SK-N-SH (cell line): Measurements from ENCODE around the gene FRK. TPM values are rescaled to one million over a fixed set of nuclear protein-coding genes. Genes with fewer than 3 reads are reported as not detected.

Experiments used
- CTCF ChIA-PET: fragments of 300-600, 350-600 bp; formaldehyde crosslinking; extraction: SDS; loops from one replicate; lab custom pipeline; 2021; lab: Yijun Ruan, JAX
- POLR2A ChIA-PET: fragments of 350-600 bp; sonication (Branson Sonifier 250); formaldehyde crosslinking; extraction: SDS; loops from one replicate; lab custom pipeline; 2020; ENCODE audit warnings: antibody characterized with exemption, inconsistent platforms; lab: Yijun Ruan, JAX
- DNase-seq: peaks from one replicate; pipeline ENCODE4 v3.0.0; 2012
- H2AFZ ChIP-seq: fragments of 200-600 bp; sonication (generic); 2 replicates; pipeline ENCODE4 v1.8.1; 2016; ENCODE audit warnings: antibody characterized with exemption, mild to moderate bottlenecking, low read depth
- H3F3A ChIP-seq: fragments of 200-600 bp; sonication (generic); replicated peaks from 2 replicates; pipeline ENCODE3; 2016; ENCODE audit warnings: antibody characterized with exemption, mild to moderate bottlenecking; ENCODE audit not compliant: insufficient read depth
- H3K27ac ChIP-seq, 2 experiments: fragments of 200-500 bp in 1 of 2; fragments of 200-600 bp in 1 of 2; sonication (Bioruptor generic) in 1 of 2; sonication (generic), shearing (Covaris generic) in 1 of 2; 2 replicates each; pipeline versions ENCODE4 v1.5.1 to v1.6.1; 2014 to 2016; ENCODE audit warnings: low read depth in 2 of 2, inconsistent platforms in 1 of 2, low read length in 1 of 2, mild to moderate bottlenecking in 1 of 2, mixed read lengths in 1 of 2
- H3K27me3 ChIP-seq: fragments of 200-600 bp; sonication (generic), shearing (Covaris generic); 2 replicates; pipeline ENCODE4 v1.6.1; 2016; ENCODE audit warnings: mixed run types; ENCODE audit not compliant: insufficient read depth
- H3K36me3 ChIP-seq, 2 experiments: fragments of 200-500 bp in 1 of 2; fragments of 200-600 bp in 1 of 2; sonication (Bioruptor generic) in 1 of 2; sonication (generic) in 1 of 2; replicated peaks in 1 of 2; 2 replicates each; pipeline versions ENCODE3 to v1.5.1; 2014 to 2016; ENCODE audit warnings: low read length in 1 of 2, mild to moderate bottlenecking in 1 of 2; ENCODE audit not compliant: insufficient read depth in 2 of 2, control insufficient read depth in 1 of 2
- H3K4me1 ChIP-seq, 2 experiments: fragments of 200-500 bp in 1 of 2; fragments of 200-600 bp in 1 of 2; sonication (Bioruptor generic) in 1 of 2; sonication (generic), shearing (Covaris generic) in 1 of 2; 2 replicates each; pipeline versions ENCODE4 v1.5.1 to v1.6.1; 2014 to 2016; ENCODE audit warnings: low read depth in 1 of 2, low read length in 1 of 2, mixed run types in 1 of 2; ENCODE audit not compliant: insufficient read depth in 2 of 2, control insufficient read depth in 1 of 2
- H3K4me2 ChIP-seq: fragments of 200-600 bp; sonication (generic), shearing (Covaris generic); 2 replicates; pipeline ENCODE4 v1.6.1; 2017; ENCODE audit warnings: mixed run types
- H3K4me3 ChIP-seq, 2 experiments: fragments of 200-500 bp in 1 of 2; fragments of 200-600 bp in 1 of 2; sonication (Bioruptor generic) in 1 of 2; sonication (generic), shearing (Covaris generic) in 1 of 2; 2 replicates each; pipeline versions ENCODE4 v1.5.1 to v1.8.1; 2014 to 2016; ENCODE audit warnings: low read depth in 2 of 2, inconsistent platforms in 1 of 2, low read length in 1 of 2, mild to moderate bottlenecking in 1 of 2, mixed read lengths in 1 of 2, moderate library complexity in 1 of 2
- H3K79me2 ChIP-seq: fragments of 200-600 bp; sonication (generic); 2 replicates; pipeline ENCODE4 v1.8.1; 2017; ENCODE audit warnings: mild to moderate bottlenecking; ENCODE audit not compliant: insufficient read depth
- H3K9ac ChIP-seq: fragments of 200-600 bp; sonication (generic); 2 replicates; pipeline ENCODE4 v1.6.1; 2017; ENCODE audit warnings: mixed run types
- H3K9me2 ChIP-seq: fragments of 200-600 bp; sonication (generic); 2 replicates; pipeline ENCODE4 v1.6.1; 2017; ENCODE audit warnings: mixed run types
- H3K9me3 ChIP-seq: fragments of 200-600 bp; sonication (generic); 2 replicates; pipeline ENCODE4 v1.6.1; 2017; ENCODE audit warnings: mixed run types, mild to moderate bottlenecking, moderate library complexity
- H4K20me1 ChIP-seq: fragments of 200-600 bp; sonication (generic); 2 replicates; pipeline ENCODE4 v1.6.1; 2017; ENCODE audit warnings: mild to moderate bottlenecking, mixed run types; ENCODE audit not compliant: insufficient read depth
- EZH2phosphoT487 ChIP-seq: fragments of 200-600 bp; sonication (generic); IDR thresholded peaks from 2 replicates; pipeline ENCODE4 v1.6.1; 2017; ENCODE audit warnings: low read depth, mixed run types, mild to moderate bottlenecking, antibody characterized with exemption, moderate library complexity, borderline replicate concordance
- FOXM1 ChIP-seq: IDR thresholded peaks from 2 replicates; pipeline ENCODE4 v1.4.0; 2012; ENCODE audit warnings: low read depth, mild to moderate bottlenecking
- GABPA ChIP-seq: IDR thresholded peaks from 2 replicates; pipeline ENCODE4 v1.4.0; 2012; ENCODE audit warnings: low read depth, mild to moderate bottlenecking
- RAD21 ChIP-seq: IDR thresholded peaks from 2 replicates; pipeline ENCODE4 v1.6.1; 2012; ENCODE audit warnings: mild to moderate bottlenecking, low read length
- RCOR1 ChIP-seq: fragments of 150-350 bp; IDR thresholded peaks from 2 replicates; pipeline ENCODE4 v1.6.1; 2017; ENCODE audit warnings: antibody characterized with exemption, low read length
- RFX5 ChIP-seq: IDR thresholded peaks from 2 replicates; pipeline ENCODE4 v1.6.1; 2012; ENCODE audit warnings: mild to moderate bottlenecking, improper control_type of control experiment, low read length
- RXRA ChIP-seq: IDR thresholded peaks from 2 replicates; pipeline ENCODE4 v1.4.0; 2012; ENCODE audit warnings: low read depth, mild to moderate bottlenecking, borderline replicate concordance
- SMC3 ChIP-seq: IDR thresholded peaks from 2 replicates; pipeline ENCODE4 v1.6.1; 2012; ENCODE audit warnings: low read depth, low read length, improper control_type of control experiment
- TCF12 ChIP-seq: IDR thresholded peaks from 2 replicates; pipeline ENCODE4 v1.4.0; 2012
- YY1 ChIP-seq: IDR thresholded peaks from 2 replicates; pipeline ENCODE4 v1.4.0; 2012; ENCODE audit warnings: low read depth, mild to moderate bottlenecking
- WGBS: methylation state at CpG from one replicate; pipeline ENCODE4 v1.1.6; 2017; ENCODE audit warnings: low lambda C conversion rate; 5-methylcytosine and 5-hydroxymethylcytosine counted together
- polyA plus RNA-seq, 3 experiments: library from polyadenylated mRNA; depleted of rRNA; stranded (reverse); fragments of >200 nt; gene quantifications; 2 replicates each; pipeline ENCODE4 v1.2.3, GENCODE V29; 2012
- TF ChIP-seq, protein P1 (sequence below): IDR thresholded peaks from 2 replicates; pipeline ENCODE4 v1.6.1; 2012; ENCODE audit warnings: mild to moderate bottlenecking, low read depth, low read length, moderate library complexity
- TF ChIP-seq, protein P2 (sequence below): IDR thresholded peaks from 2 replicates; pipeline ENCODE4 v1.4.0; 2012; ENCODE audit warnings: low read depth
- TF ChIP-seq, protein P3 (sequence below): IDR thresholded peaks from 2 replicates; pipeline ENCODE4 v1.4.0; 2012; ENCODE audit warnings: low read depth, borderline replicate concordance
- TF ChIP-seq, protein P4 (sequence below): fragments of 150-350 bp; IDR thresholded peaks from 2 replicates; pipeline ENCODE4 v1.6.1; 2017; ENCODE audit warnings: antibody characterized with exemption, low read length, low read depth, borderline replicate concordance
- TF ChIP-seq, protein P5 (sequence below): IDR thresholded peaks from 2 replicates; pipeline ENCODE4; 2012
- TF ChIP-seq, protein P6 (sequence below): fragments of 150-350 bp; IDR thresholded peaks from 2 replicates; pipeline ENCODE4 v1.6.1; 2016; ENCODE audit warnings: mild to moderate bottlenecking, low read depth, low read length

FRK gene
- polyA plus RNA-seq, 1 of the 3 experiments (the other 2 are of a cell fraction) = under 0.01 TPM

DNA sequence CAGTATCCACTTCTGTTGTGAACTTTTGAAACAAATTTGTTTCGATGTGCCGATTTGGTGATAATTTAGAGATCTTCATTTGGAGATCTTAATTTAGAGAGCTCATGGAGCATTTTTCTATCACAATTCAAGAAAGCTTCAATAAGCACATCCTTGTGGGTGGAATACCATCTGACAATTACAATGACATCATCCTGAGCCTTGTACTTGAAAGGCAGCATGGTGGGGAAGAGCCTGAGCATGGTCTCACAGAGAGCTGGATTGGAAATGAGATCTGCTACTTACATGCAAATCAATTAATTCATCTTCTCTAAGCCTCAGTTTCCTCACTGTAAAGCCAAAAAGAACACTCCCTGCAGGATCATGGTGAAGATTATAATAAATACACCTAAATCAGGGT is 75.9 kb downstream of the FRK start (continued):
- TF ChIP-seq, protein P1, sequence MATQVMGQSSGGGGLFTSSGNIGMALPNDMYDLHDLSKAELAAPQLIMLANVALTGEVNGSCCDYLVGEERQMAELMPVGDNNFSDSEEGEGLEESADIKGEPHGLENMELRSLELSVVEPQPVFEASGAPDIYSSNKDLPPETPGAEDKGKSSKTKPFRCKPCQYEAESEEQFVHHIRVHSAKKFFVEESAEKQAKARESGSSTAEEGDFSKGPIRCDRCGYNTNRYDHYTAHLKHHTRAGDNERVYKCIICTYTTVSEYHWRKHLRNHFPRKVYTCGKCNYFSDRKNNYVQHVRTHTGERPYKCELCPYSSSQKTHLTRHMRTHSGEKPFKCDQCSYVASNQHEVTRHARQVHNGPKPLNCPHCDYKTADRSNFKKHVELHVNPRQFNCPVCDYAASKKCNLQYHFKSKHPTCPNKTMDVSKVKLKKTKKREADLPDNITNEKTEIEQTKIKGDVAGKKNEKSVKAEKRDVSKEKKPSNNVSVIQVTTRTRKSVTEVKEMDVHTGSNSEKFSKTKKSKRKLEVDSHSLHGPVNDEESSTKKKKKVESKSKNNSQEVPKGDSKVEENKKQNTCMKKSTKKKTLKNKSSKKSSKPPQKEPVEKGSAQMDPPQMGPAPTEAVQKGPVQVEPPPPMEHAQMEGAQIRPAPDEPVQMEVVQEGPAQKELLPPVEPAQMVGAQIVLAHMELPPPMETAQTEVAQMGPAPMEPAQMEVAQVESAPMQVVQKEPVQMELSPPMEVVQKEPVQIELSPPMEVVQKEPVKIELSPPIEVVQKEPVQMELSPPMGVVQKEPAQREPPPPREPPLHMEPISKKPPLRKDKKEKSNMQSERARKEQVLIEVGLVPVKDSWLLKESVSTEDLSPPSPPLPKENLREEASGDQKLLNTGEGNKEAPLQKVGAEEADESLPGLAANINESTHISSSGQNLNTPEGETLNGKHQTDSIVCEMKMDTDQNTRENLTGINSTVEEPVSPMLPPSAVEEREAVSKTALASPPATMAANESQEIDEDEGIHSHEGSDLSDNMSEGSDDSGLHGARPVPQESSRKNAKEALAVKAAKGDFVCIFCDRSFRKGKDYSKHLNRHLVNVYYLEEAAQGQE = no peak
- no peak for TF ChIP-seq RXRA
- no peak for TF ChIP-seq RFX5
- TF ChIP-seq, protein P2, sequence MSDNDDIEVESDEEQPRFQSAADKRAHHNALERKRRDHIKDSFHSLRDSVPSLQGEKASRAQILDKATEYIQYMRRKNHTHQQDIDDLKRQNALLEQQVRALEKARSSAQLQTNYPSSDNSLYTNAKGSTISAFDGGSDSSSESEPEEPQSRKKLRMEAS = no peak
- no peak for TF ChIP-seq YY1
- TF ChIP-seq FOXM1 = no peak
- no peak for TF ChIP-seq RCOR1
- TF ChIP-seq GABPA = no peak
- TF ChIP-seq EZH2phosphoT487 = no peak
- no peak for TF ChIP-seq TCF12
- no peak for TF ChIP-seq RAD21
- TF ChIP-seq SMC3 = no peak

DNA sequence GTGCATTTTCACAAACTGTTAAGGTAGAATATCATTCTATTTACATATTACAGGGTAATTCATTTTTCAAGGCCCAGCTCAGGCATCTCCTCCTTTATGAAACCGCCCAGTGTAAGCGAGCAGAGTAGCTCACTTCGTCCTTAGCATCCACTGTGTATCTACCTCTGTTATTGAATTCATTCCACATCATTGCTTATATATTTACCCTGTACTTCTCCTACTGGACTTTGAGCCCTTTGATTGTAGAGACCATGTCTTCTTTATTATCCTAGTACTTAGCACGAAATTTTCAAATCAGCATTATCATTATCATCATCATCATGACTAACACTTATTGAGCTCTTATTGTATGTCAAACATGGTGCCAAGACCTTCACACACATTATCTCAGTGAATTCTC is 76.7 kb downstream of the FRK start:
- 42% methylated on average over 4 of the region's 4 CpGs for WGBS
- ChIA-PET CTCF (interaction anchor here (0.9 kb wide), 1 partner anchor 27 kb away, joined by 3 read pairs; no protein-coding TSS in a partner anchor), POLR2A (no interaction called here)
- Histone ChIP-seq H3K9me2 (no peaks in the 10 kb centered on the region), H3K4me2 (no peak overlapping the region), H3K9me3 (no peaks in the 10 kb centered on the region), H2AFZ (no peak overlapping the region), H3K36me3 (no peaks in the 10 kb centered on the region), H4K20me1 (no peaks in the 10 kb centered on the region), H3K27me3 (no peaks in the 10 kb centered on the region), H3F3A (no peaks in the 10 kb centered on the region), H3K27ac (no peak overlapping the region), H3K4me3 (no peak overlapping the region), H3K9ac (no peak overlapping the region), H3K4me1 (no peaks in the 10 kb centered on the region), H3K79me2 (no peaks in the 10 kb centered on the region)
- TF ChIP-seq TCF12 = no peak
- TF ChIP-seq, protein P3, sequence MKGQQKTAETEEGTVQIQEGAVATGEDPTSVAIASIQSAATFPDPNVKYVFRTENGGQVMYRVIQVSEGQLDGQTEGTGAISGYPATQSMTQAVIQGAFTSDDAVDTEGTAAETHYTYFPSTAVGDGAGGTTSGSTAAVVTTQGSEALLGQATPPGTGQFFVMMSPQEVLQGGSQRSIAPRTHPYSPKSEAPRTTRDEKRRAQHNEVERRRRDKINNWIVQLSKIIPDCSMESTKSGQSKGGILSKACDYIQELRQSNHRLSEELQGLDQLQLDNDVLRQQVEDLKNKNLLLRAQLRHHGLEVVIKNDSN = no peak
- TF ChIP-seq, protein P4, sequence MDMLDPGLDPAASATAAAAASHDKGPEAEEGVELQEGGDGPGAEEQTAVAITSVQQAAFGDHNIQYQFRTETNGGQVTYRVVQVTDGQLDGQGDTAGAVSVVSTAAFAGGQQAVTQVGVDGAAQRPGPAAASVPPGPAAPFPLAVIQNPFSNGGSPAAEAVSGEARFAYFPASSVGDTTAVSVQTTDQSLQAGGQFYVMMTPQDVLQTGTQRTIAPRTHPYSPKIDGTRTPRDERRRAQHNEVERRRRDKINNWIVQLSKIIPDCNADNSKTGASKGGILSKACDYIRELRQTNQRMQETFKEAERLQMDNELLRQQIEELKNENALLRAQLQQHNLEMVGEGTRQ = no peak
- TF ChIP-seq, protein P1 = no peak
- TF ChIP-seq SMC3 = no peak
- TF ChIP-seq RFX5 = no peak
- TF ChIP-seq, protein P5, sequence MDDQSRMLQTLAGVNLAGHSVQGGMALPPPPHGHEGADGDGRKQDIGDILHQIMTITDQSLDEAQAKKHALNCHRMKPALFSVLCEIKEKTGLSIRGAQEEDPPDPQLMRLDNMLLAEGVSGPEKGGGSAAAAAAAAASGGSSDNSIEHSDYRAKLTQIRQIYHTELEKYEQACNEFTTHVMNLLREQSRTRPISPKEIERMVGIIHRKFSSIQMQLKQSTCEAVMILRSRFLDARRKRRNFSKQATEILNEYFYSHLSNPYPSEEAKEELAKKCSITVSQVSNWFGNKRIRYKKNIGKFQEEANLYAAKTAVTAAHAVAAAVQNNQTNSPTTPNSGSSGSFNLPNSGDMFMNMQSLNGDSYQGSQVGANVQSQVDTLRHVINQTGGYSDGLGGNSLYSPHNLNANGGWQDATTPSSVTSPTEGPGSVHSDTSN = no peak
- no peak for TF ChIP-seq FOXM1
- TF ChIP-seq, protein P6, sequence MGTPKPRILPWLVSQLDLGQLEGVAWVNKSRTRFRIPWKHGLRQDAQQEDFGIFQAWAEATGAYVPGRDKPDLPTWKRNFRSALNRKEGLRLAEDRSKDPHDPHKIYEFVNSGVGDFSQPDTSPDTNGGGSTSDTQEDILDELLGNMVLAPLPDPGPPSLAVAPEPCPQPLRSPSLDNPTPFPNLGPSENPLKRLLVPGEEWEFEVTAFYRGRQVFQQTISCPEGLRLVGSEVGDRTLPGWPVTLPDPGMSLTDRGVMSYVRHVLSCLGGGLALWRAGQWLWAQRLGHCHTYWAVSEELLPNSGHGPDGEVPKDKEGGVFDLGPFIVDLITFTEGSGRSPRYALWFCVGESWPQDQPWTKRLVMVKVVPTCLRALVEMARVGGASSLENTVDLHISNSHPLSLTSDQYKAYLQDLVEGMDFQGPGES = no peak
- no peak for DNase-seq
